Measurements from ENCODE around the gene TMBIM4.

DNA sequence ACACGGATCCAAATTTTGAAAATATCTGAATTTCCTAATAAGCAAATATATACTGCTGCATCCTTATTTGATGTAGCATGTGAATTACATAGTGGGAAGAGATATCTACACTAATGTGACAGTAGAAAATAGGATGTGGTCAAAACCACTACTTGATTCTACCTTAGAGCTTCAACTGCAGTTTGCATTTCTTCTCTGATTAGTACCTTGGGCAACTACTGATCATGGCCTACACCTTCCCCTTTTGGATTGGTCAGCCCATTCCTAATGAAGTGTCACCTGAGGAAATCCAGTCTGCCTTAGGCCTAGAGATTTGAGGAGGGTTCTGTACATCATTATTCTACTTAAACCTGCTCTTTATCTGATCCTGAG, 49.9 kb downstream of the TMBIM4 start:
- TF ChIP-seq CTCF (IDR thresholded peaks at IDR 0.05): no peak
- no peak for TF ChIP-seq POLR2A (IDR thresholded peaks at IDR 0.05)

Data from right lobe of liver (tissue), 4 donors.